ENCODE data around the gene BLVRB.

Gene BLVRB

GRCh38 chr19:40424637-40425449 is 40.7 kb downstream of the BLVRB start:
- peak overlapping the region; percentile 74 for H3K4me3 ChIP-seq (ENCODE audit: low read depth, low read length)
- TF ChIP-seq CTCF (IDR thresholded peaks at IDR 0.05; ENCODE audit: low read depth, low read length), result no peak

GRCh38 chr19:40423938-40424337 is 41.6 kb downstream of the BLVRB start:
- peak overlapping the region; percentile 74 for H3K4me3 ChIP-seq (ENCODE audit: low read depth, low read length)

GRCh38 chr19:40422748-40423566 is 42.6 kb downstream of the BLVRB start:
- no peak for TF ChIP-seq CTCF (IDR thresholded peaks at IDR 0.05; ENCODE audit: low read depth, low read length)
- peak overlapping the region; percentile 74; the same call in 1 of the 2 replicates for H3K4me3 ChIP-seq (ENCODE audit: low read depth, low read length)

More at GRCh38 chr19:40423938-40424337, 41.6 kb downstream of the BLVRB start:
- TF ChIP-seq CTCF (IDR thresholded peaks at IDR 0.05; ENCODE audit: low read depth, low read length), result no peak

- TF ChIP-seq CTCF (IDR thresholded peaks at IDR 0.05; ENCODE audit: low read depth, low read length), result no peak
- H3K4me3 ChIP-seq (ENCODE audit: low read depth, low read length), result peak overlapping the region; percentile 57; the same call in 1 of the 2 replicates
These were observed 43.4 kb downstream of the BLVRB start for GRCh38 chr19:40421993-40422747.

GRCh38 chr19:40420766-40421765 is 44.5 kb downstream of the BLVRB start:
- peak; percentile 93 for TF ChIP-seq CTCF (IDR thresholded peaks at IDR 0.05; ENCODE audit: low read depth, low read length)
- H3K4me3 ChIP-seq (ENCODE audit: low read depth, low read length), result peak overlapping the region; percentile 57

GRCh38 chr19:40420451-40420765 is 45.1 kb downstream of the BLVRB start:
- H3K4me3 ChIP-seq (ENCODE audit: low read depth, low read length), result peak overlapping the region; percentile 57
- TF ChIP-seq CTCF (IDR thresholded peaks at IDR 0.05; ENCODE audit: low read depth, low read length), result no peak
